ENCODE measurements around the gene PSME2.

Gene PSME2

GRCh38 chr14:24179294-24179960, 33.0 kb upstream of the PSME2 start:
- no peak for DNase-seq (ENCODE audit: low read depth)

GRCh38 chr14:24178399-24179178, 32.2 kb upstream of the PSME2 start:
- no peak for DNase-seq (ENCODE audit: low read depth)

GRCh38 chr14:24177891-24178290, 31.5 kb upstream of the PSME2 start:
- no peak for DNase-seq (ENCODE audit: low read depth)

DNA sequence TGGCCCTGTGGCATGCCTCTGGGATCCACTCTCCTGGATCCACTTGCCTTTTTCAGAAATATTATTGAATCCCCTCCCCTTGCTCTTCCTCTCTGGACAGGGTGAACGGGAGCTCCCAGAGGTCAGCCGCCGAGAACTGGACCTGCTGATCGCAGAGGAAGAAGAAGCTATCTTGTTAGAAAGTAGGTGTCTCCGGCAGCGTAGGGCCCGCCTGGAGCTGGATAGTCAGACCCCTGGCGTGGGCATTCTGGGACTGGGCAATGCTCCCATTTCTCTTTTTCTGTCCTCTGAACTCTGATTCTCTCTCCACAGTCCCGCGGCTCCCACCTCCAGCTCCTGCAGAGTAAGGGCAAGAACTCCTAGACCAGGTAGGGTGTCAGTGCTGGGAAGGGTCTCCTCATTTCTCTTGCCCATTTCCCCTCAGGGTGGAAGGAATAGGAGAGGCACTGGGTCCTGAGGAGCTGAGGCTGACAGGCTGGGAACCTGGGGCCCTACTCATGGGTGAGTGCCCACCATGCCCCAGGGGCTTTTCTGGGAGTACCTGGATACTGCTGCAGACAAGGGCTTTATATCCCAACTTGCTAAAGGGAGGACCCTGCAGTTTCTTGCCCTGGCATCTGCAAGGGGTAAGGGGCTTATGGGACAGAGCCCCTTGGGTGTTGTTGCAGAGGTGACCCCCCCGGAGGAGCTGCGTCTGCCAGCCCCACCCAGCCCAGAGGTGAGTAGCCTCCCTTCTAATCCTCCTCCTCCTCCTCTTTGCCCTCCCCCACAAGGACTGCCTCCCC, 30.8 kb upstream of the PSME2 start:
- DNase-seq (ENCODE audit: low read depth): no peak

- no peak for DNase-seq (ENCODE audit: low read depth)
Observed at GRCh38 chr14:24176599-24176998, 30.2 kb upstream of the PSME2 start.

- no peak for DNase-seq (ENCODE audit: low read depth)
Observed at GRCh38 chr14:24172871-24173281, 26.5 kb upstream of the PSME2 start.

DNA sequence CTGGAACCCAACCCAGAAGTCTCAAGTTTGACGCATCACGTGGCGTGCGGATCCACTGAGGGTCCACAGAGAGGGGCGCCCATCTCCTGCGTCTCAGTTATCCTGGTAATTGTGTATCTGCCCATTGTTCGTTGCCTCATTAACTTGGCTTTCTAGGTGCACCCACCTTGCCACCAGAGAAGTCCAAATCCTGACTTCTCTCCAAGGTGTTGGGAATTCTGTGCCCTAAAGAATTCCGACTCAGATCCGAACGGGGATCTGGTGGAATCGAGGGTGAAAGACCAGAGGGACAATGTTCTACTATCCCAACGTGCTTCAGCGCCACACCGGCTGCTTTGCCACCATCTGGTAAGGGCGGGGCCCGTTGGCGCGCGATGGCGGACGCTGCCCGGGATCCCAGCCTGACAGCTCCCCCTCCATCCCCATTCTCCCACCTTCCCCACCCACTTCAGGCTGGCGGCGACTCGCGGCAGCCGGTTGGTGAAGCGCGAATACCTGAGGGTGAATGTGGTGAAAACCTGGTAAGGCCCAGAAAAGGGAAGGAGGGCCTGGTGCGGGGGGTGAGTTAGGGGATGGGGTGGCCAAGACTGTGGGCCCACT, 26.0 kb upstream of the PSME2 start:
- no peak for DNase-seq (ENCODE audit: low read depth)

DNA sequence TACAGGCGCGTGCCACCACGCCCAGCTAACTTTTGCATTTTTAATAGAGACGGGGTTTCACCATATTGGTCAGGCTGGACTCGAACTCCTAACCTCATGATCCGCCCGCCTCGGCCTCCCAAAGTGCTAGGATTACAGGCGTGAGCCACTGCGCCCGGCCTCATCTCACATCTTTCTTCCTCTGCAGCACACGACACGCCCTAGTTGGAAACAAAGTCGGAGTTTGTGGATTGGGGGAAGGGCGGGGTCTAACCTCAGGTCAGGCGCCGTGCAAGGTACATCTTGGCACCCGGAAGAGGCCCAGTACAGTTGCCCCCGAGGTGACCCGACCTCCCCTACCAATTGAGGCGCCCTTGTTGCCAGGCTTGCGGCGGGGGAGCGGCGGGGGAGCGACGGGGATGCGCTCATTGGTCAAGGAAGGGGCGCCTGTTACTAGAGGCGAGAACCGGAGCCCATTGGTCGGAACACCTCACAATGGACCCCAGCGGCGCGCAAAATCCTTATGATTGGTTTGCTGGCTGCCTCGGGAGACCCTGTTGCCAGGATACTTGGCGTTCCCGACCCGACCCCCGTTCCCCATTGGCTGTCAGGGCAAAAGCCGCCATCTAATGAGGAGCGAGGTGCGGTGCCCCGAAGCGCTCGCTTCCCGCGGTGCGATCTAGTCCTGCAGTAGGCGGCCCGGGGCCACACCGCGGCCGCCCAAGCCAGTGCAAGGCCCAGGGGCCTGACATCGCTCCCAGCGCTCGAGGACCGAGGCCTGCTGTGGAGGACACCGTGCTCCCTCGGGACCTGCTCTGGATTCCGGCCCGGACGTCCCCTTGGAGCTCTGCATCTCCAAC, 25.2 kb upstream of the PSME2 start, which contains the start of gene REC8:
TSS of gene REC8 (plus strand) at position 659 of the 839 bp plus-strand sequence. CDS start 473 bp downstream, outside the sequence.
- DNase-seq (ENCODE audit: low read depth): no peak

DNA sequence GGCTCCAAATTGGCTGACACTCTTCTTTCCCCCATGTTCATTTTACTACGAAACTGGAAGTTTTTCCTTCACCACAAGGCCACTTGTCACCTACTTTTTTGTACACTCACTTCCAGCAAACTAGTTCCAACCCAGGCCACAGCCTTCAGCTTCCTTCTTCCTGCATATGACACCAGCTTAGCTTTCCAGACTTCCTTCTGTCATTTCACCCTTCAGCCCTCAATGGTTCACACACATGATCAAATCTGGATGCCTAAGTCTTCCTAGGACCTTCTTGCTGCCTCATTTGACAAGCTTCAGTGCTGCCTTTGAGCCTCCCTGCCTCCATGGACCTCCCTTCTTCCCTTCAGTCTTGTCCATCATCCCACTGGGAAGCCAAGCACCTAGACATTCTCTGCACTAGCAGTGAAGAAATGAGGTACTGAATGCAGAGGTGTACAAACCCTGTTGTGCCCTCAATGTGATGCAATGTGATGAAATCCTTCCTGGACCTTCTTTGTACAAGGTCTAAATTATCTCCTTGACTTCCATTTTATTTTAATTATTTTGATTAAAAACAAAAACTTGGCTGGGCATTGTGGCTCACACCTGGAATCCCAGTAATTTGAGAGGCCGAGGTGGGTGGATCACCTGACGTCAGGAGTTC, 21.2 kb upstream of the PSME2 start:
- no peak for DNase-seq (ENCODE audit: low read depth)

GRCh38 chr14:24165785-24166184, 19.4 kb upstream of the PSME2 start:
- no peak for DNase-seq (ENCODE audit: low read depth)

DNA sequence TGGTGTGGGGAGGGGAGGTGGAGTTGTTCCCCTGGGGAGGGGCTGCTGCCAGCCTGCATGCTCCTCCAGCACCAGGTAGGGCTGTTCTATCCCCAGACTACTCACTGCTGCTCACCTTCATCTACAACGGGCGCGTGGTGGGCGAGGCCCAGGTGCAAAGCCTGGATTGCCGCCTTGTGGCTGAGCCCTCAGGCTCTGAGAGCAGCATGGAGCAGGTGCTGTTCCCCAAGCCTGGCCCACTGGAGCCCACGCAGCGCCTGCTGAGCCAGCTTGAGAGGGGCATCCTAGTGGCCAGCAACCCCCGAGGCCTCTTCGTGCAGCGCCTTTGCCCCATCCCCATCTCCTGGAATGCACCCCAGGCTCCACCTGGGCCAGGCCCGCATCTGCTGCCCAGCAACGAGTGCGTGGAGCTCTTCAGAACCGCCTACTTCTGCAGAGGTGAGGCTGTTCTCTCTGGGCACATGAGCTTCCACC, 18.1 kb upstream of the PSME2 start:
- DNase-seq (ENCODE audit: low read depth): no peak

DNA sequence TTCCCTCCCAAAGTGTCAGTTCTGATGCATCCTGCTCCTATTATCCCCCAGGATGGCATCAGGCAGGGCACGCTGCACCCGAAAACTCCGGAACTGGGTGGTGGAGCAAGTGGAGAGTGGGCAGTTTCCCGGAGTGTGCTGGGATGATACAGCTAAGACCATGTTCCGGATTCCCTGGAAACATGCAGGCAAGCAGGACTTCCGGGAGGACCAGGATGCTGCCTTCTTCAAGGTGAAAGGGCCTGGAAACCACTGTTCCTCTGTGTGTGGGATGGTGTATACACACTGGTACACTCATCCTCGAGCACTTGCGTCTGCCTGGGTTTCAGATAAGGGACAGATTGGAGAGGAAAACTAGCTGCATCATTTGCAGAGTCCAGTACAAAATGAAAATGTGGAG, 15.7 kb upstream of the PSME2 start:
- no peak for DNase-seq (ENCODE audit: low read depth)

DNA sequence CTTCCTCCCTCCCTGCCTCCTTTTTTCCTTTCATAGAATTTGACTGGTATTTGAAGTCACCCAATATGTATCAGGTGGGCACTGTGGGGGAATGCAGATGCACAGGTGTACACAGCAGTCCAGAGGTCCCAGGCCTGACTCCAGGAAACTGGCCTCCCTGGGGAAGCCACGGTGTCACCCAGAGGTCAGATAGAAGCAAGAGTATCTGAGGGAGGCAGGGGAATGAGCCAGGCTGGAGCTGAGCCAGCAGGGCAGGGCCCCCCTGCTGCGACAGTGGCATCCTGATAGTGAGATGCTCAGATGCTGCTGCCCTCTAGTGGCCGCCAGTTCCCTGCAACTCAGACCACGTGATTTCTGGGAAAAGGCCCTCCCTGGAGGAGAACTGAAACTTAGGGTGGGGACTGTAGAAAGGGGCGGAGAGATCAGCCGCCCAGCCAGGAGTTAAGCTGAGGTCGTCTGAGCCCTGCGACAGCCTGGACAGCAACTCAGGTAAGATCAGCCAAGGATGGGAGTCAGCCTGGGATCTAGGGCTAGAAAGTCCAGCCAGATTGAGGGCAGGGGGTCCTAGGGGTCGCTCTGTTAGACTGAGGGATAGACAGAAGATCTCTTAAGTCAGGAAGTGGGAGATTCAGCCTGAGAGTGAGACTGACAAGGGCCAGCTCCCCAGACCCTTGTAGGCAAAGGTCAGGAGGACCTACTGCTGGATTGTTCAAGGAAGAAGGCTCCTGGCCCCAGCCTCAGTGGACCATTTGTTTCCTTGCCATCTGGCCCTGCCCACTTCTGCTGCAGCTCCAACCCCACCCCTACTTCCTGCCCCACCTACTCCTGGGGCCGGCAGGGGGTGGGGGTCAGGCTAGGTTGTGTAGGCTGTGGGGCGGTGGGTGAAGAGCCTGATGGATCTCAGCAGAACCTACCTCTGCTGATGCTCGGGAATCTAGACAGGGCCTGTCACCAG, 14.7 kb upstream of the PSME2 start, which contains the start of gene IRF9:
TSS of gene IRF9 (plus strand) at position 416 of the 955 bp plus-strand sequence. CDS start 880 bp downstream, outside the sequence.
- peak; percentile 94 for DNase-seq (ENCODE audit: low read depth)

- DNase-seq (ENCODE audit: low read depth): no peak
Observed at GRCh38 chr14:24160499-24160849, 14.1 kb upstream of the PSME2 start.

DNA sequence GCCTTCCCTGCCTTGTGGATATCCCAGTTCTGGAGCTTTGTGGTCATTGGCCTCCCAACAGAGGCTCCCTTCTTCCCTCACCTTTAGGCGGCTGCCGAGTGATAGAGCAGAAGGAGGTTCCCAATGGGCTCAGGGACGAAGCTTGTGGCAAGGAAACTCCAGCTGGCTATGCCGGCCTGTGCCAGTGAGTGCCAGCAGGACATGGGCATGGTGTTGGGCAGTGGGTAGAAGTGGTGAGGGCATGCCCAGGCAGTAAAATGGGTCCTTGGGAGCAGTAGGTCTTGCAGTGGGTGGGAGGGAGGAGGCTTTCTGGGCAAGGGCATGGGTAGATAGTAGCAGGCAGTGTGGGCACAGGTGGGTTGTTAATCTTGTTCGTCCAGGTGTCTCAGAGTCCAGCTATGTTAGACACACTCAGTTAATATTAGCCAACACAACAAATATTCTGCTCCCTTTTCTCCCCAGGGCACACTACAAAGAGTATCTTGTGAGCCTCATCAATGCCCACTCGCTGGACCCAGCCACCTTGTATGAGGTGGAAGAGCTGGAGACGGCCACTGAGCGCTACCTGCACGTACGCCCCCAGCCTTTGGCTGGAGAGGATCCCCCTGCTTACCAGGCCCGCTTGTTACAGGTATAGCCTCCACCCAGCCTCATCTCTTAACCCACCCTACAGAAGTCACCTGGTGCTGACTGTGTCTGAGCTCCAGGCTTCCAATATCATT, 13.5 kb upstream of the PSME2 start:
- no peak for DNase-seq (ENCODE audit: low read depth)

DNA sequence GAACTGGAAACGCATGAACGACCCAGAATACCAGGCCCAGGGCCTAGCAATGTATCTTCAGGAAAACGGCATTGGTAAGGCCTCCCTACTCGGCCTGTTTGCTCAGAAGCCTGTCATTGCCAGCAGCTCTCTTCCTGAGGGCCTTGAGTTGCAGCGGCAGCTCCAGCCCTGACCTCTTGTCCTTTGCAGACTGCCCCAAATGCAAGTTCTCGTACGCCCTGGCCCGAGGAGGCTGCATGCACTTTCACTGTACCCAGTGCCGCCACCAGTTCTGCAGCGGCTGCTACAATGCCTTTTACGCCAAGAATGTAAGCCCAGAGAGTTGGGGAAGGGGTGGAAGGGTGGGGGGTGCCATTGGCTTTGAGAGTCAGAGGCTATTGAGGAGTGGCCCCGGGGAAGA, 10.9 kb upstream of the PSME2 start:
- DNase-seq (ENCODE audit: low read depth): no peak

- DNase-seq (ENCODE audit: low read depth): no peak
Observed at GRCh38 chr14:24156840-24157239, 10.4 kb upstream of the PSME2 start.

DNA sequence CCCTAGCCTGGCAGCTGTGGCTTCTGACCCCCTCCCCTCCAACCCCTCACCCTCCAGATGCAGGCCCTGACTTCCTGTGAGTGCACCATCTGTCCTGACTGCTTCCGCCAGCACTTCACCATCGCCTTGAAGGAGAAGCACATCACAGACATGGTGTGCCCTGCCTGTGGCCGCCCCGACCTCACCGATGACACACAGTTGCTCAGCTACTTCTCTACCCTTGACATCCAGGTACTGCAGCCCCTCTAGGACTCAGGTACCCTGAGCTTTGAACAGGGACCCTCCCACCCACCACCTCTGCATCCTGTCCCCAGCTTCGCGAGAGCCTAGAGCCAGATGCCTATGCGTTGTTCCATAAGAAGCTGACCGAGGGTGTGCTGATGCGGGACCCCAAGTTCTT, 8.7 kb upstream of the PSME2 start:
- DNase-seq (ENCODE audit: low read depth): no peak

Data from fibroblast of gingiva (primary cell).